Sciatic nerve (tissue), 2 donors: Measurements from ENCODE around the gene CFAP410. TPM values are rescaled to one million over a fixed set of nuclear protein-coding genes. Genes with fewer than 3 reads are reported as not detected.

Experiments
- ATAC-seq: fragments of 200-7000 bp; cut with Tn5 transposase; one replicate; pipeline ENCODE4 v1.9.1; 2020; ENCODE audit warnings: mild to moderate bottlenecking, moderate library complexity
- DNase-seq: peaks from one replicate; pipeline ENCODE4 v3.0.0-alpha.2; 2020; ENCODE audit warnings: low spot score
- intact Hi-C: fragments of 100-400 bp; cut with DNase I; formaldehyde crosslinking; loops from one replicate; pipeline ENCODE4 v1.14.2; 2022
- total RNA-seq: library from RNA; stranded (reverse); fragmentation: NEBNext Ultra II Directional; extraction: Animal tissue kit (Norgen Biotek cat#: 25700); gene quantifications from one replicate; pipeline ENCODE4 v1.2.1, GENCODE V29; 2021
- donor health status: DM: no; HTN: no; CAD: no.
- donor health status: DM: no; HTN: no; CAD: no.

The CFAP410 gene
- total RNA-seq, 1 donor from 2014 or later = 26.7 TPM

- intact Hi-C loops = no loop called here
- ATAC-seq (no peak), DNase-seq (no peak)
These were observed 14.9 kb downstream of the CFAP410 start for GRCh38 chr21:44324106-44324853.

- ATAC-seq (no peak), DNase-seq (no peak)
- intact Hi-C loops = no loop called here
These were observed 15.6 kb downstream of the CFAP410 start for GRCh38 chr21:44323591-44323990.

GRCh38 chr21:44322621-44323325 lies 16.4 kb downstream of the CFAP410 start:
- no peak for DNase-seq
- intact Hi-C loops = no loop called here
- ATAC-seq = no peak

- no peak for ATAC-seq
These were observed 17.2 kb downstream of the CFAP410 start for GRCh38 chr21:44321846-44322450.

GRCh38 chr21:44320847-44321246 lies 18.3 kb downstream of the CFAP410 start:
- ATAC-seq (no peak), DNase-seq (no peak)
- intact Hi-C loops = no loop called here

More at GRCh38 chr21:44321846-44322450, 17.2 kb downstream of the CFAP410 start:
- intact Hi-C loops = no loop called here
- DNase-seq = no peak

GRCh38 chr21:44319407-44320065 lies 19.7 kb downstream of the CFAP410 start:
- ATAC-seq = no peak
- intact Hi-C loops = no loop called here

GRCh38 chr21:44318489-44319285 lies 20.5 kb downstream of the CFAP410 start:
- intact Hi-C loops = no loop called here
- DNase-seq = no peak
- no peak for ATAC-seq

More at GRCh38 chr21:44319407-44320065, 19.7 kb downstream of the CFAP410 start:
- DNase-seq = no peak

- intact Hi-C loops = no loop called here
- DNase-seq = no peak
- no peak for ATAC-seq
These were observed 21.3 kb downstream of the CFAP410 start for GRCh38 chr21:44317871-44318270.

- intact Hi-C loops = no loop called here
- no peak for ATAC-seq
- DNase-seq = no peak
These were observed 21.9 kb downstream of the CFAP410 start for GRCh38 chr21:44317241-44317782.

- intact Hi-C loops = no loop called here
- ATAC-seq (no peak), DNase-seq (no peak)
These were observed 22.8 kb downstream of the CFAP410 start for GRCh38 chr21:44316277-44316900.

- DNase-seq = no peak
- no peak for ATAC-seq
- intact Hi-C loops = no loop called here
These were observed 23.4 kb downstream of the CFAP410 start for GRCh38 chr21:44315691-44316203.

GRCh38 chr21:44314561-44314960 lies 24.6 kb downstream of the CFAP410 start:
- DNase-seq (no peak), ATAC-seq (no peak)
- intact Hi-C loops = no loop called here

- ATAC-seq (no peak), DNase-seq (no peak)
- intact Hi-C loops = no loop called here
These were observed 25.1 kb downstream of the CFAP410 start for GRCh38 chr21:44314128-44314527.

- intact Hi-C loops = no loop called here
- no peak for DNase-seq
- no peak for ATAC-seq
These were observed 25.7 kb downstream of the CFAP410 start for GRCh38 chr21:44313451-44313850.

GRCh38 chr21:44312716-44313115 lies 26.5 kb downstream of the CFAP410 start:
- ATAC-seq (no peak), DNase-seq (no peak)
- intact Hi-C loops = no loop called here

- intact Hi-C loops = no loop called here
- DNase-seq (no peak), ATAC-seq (no peak)
These were observed 27.1 kb downstream of the CFAP410 start for GRCh38 chr21:44312089-44312488.

GRCh38 chr21:44310628-44311507 lies 28.3 kb downstream of the CFAP410 start:
- ATAC-seq = no peak
- DNase-seq = no peak
- intact Hi-C loops = no loop called here
